ENCODE results near the gene CDC26. TPM values are rescaled to one million over a fixed set of nuclear protein-coding genes. Genes with fewer than 3 reads are reported as not detected.

The CDC26 gene
- total and polyA plus RNA-seq, 3 donors from 2014 or later: 17.9 to 27.5 (median 19.8) TPM

- no peak for DNase-seq
- WGBS, 2 donors: 47 to 50% methylated on average over 3 of the region's 3 CpGs
- no peaks in the 10 kb centered on the region for H3K27me3 ChIP-seq
- no peaks in the 10 kb centered on the region for H3K9me3 ChIP-seq
- H3K4me1 ChIP-seq: no peaks in the 10 kb centered on the region
- no peak overlapping the region for H3K27ac ChIP-seq
- no peaks in the 10 kb centered on the region for H3K36me3 ChIP-seq (ENCODE audit: low read depth, missing control alignments)
- TF ChIP-seq, protein P1, sequence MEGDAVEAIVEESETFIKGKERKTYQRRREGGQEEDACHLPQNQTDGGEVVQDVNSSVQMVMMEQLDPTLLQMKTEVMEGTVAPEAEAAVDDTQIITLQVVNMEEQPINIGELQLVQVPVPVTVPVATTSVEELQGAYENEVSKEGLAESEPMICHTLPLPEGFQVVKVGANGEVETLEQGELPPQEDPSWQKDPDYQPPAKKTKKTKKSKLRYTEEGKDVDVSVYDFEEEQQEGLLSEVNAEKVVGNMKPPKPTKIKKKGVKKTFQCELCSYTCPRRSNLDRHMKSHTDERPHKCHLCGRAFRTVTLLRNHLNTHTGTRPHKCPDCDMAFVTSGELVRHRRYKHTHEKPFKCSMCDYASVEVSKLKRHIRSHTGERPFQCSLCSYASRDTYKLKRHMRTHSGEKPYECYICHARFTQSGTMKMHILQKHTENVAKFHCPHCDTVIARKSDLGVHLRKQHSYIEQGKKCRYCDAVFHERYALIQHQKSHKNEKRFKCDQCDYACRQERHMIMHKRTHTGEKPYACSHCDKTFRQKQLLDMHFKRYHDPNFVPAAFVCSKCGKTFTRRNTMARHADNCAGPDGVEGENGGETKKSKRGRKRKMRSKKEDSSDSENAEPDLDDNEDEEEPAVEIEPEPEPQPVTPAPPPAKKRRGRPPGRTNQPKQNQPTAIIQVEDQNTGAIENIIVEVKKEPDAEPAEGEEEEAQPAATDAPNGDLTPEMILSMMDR (IDR thresholded peaks at IDR 0.05): no peak
- TF ChIP-seq POLR2A (IDR thresholded peaks at IDR 0.05): no peak
- H3K4me3 ChIP-seq: no peak overlapping the region
- intact Hi-C loops (cut with DNase I; ENCODE audit: low total_unique reads): no loop called here
Observed at GRCh38 chr9:113310538-113310937, 35.2 kb upstream of the CDC26 start.

DNA sequence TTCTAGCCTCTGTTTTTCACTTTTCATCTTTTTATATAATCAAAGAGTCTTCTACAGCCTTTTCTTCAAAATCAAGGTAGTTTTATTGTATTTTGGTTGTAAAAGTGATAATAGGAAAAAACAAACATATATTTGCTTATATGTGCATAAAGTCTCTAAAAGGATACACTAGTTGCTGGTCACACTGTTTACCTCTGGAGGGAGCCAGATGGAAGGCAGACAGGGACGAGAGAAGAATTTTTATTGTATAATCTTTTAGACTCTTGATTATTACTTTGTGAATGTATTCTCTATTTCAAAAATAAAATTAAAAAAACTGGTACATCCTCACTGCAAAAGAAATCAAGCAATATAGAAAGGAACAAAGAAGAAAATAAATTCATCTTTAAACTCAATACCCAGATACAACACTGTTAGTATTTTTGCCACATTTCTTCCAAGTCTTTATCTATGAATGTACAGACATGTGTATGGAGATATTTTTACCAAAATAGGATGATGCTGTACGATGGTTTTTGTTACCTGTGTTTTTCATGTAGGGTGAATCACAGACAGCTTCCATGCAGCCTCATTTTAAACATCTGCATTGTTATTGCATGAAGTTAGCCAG is 33.9 kb upstream of the CDC26 start:
- Histone ChIP-seq H3K36me3 (ENCODE audit: low read depth, missing control alignments) (no peaks in the 10 kb centered on the region), H3K27ac (no peak overlapping the region), H3K4me3 (no peak overlapping the region), H3K9me3 (no peaks in the 10 kb centered on the region), H3K27me3 (no peaks in the 10 kb centered on the region), H3K4me1 (no peaks in the 10 kb centered on the region)
- peak; percentile 48 for DNase-seq
- 21 to 43% methylated on average over 2 of the region's 2 CpGs for WGBS, 2 donors
- TF ChIP-seq, protein P1 (IDR thresholded peaks at IDR 0.05): peak; percentile 21 to 57 (median 53)
- TF ChIP-seq POLR2A (IDR thresholded peaks at IDR 0.05): no peak
- intact Hi-C loops (cut with DNase I; ENCODE audit: low total_unique reads): no loop called here

- 71 to 76% methylated on average over 8 of the region's 8 CpGs for WGBS, 2 donors
- TF ChIP-seq POLR2A (IDR thresholded peaks at IDR 0.05): no peak
- TF ChIP-seq, protein P1 (IDR thresholded peaks at IDR 0.05): no peak
- Histone ChIP-seq H3K4me1 (no peaks in the 10 kb centered on the region), H3K36me3 (ENCODE audit: low read depth, missing control alignments) (no peaks in the 10 kb centered on the region), H3K27me3 (no peaks in the 10 kb centered on the region), H3K4me3 (no peak overlapping the region), H3K9me3 (no peaks in the 10 kb centered on the region), H3K27ac (no peak overlapping the region)
- no peak for DNase-seq
- intact Hi-C loops (cut with DNase I; ENCODE audit: low total_unique reads): no loop called here
Observed at GRCh38 chr9:113307396-113307975, 32.1 kb upstream of the CDC26 start.

DNA sequence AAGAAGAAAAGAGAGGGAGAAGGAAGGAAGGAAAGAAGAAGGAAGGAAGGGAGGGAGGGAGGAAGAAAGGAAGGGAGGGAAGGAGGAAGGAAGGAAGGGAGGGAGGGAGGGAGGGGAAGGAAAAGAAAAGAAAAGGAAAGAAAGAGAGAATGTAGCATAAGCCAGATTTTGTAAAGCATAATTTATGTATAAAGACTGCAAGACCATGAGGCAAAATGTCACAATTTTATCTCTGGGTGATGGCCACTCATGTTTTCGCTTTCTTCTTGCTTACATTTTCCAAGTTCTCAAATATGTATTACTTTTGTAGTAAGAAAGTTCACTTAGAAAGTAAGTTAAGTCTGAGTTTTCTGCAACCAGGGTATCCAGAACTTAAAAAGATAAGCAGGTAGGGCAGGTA is 31.2 kb upstream of the CDC26 start:
- Histone ChIP-seq H3K4me1 (no peaks in the 10 kb centered on the region), H3K4me3 (no peak overlapping the region), H3K36me3 (ENCODE audit: low read depth, missing control alignments) (no peaks in the 10 kb centered on the region), H3K27ac (no peak overlapping the region), H3K27me3 (no peaks in the 10 kb centered on the region), H3K9me3 (no peaks in the 10 kb centered on the region)
- no peak for DNase-seq
- 64 to 76% methylated on average over 1 of the region's 1 CpG for WGBS, 2 donors
- intact Hi-C loops (cut with DNase I; ENCODE audit: low total_unique reads): no loop called here
- TF ChIP-seq, protein P1 (IDR thresholded peaks at IDR 0.05): no peak
- TF ChIP-seq POLR2A (IDR thresholded peaks at IDR 0.05): no peak

All from testis (tissue), 3 donors.